ENCODE results near the gene GALNT18.

GALNT18 gene

DNA sequence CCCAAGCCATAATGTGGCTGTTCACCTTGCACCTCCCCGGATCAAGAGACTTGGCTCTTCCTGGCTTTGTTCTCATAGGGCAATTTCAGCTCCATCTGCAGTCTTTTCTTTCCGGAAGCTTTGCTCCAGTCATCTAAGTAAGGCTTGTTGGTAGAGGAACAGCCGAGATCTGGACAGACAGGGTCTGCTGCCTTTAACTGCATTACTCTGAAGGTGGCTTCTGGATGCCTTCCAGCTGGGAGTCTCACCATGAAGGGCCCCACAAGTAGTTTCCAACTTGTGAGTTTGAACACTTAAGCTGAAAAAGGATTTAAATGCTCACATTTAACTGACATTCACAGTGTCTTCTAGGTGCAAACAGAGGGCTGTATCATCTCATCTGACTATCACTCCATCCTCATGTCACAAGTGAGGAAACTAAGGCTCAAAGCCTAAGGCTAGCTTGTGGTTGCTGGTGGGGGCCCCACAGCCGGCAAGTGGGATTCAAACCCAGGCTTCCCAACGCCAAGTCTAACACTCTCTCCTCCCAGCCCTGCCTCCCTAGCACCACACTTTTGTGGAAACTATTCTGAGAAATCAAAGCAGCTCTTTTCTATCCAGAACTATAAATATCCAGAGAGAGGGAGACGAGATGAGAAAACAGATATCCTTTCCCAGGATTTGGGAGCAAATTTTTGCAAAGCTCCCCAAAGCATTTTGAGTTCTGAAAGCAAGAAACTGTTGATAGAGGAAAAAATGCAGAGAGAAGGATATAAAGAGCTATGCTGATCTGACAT, 58.4 kb downstream of the GALNT18 start:
- DNase-seq = no peak

DNA sequence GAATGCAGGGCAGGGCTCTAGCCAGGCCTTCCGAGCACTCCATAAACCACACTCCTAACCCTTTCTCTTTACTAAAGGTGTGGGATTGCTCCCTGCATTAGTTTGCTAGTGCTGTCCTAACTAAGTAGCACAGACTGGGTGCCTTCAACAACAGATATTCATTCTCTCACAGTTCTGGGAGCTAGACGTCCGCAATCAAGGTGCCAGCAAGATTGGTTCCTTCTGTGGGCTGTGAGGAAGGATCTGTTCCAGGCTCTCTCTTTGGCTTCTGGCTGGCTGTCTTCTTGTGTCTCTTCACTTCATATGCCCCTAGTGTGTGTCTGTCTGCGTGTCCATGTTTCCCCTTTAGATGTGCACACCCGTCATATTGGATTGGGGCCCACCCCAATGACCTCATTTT, 59.8 kb downstream of the GALNT18 start:
- no peak for DNase-seq

DNA sequence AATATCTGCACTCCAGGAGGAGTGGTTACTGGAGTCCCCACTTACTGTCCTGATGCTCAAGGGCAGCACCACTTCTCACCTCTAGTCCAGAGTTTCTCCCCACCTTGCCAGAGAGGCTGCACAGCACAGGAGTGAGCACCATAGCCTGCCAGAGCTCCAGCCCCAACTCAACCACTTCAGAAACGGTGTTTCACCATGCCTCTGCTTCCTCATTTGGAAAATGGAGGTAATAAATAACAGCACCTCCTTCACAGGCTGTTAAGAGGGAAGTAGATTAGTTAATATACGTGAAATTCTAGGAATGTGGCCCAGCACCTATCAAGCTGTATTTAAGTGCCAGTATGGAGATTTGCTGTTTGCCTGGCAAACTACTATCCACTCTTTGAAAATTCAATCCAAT, 63.0 kb downstream of the GALNT18 start:
- no peak for DNase-seq

DNA sequence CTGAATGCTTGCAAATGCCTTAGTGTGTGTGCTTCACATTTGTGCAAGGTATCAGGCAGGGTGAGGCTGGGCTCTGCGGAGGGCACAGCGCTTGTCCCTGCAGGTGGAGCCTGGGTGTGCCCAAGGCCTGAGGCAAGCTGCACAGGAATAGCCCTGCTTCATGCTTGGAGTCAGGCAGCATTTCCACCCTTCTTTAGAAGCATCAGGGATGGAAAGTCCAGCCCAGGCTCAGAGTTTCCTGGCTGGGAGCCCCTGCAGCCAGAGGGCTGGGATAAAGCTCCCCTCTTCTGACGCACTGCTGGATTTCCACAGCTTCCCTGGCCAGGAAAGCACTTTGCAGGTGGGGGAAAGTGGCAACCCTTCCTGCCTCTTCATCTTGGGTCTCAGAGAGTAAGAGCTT, 63.4 kb downstream of the GALNT18 start:
- DNase-seq = no peak

DNA sequence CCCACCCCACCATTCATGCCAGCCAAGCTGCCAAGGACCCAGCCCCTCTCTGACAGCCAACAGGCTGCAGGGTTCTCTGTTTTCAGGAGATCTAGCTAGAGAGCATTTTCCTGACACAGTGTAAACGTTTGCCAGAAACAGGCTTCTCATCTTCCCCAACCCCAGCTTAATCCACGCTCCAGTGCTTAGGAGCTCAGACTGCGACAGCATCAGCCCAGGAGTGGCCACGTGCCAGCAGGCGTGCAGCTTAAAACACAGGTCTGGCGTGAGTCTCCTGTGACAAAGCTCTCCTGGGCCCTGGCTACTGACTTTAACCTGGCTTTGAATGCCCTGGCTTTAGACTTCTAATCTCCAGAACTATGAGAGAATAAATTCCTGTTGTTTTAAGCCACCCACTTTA, 66.6 kb downstream of the GALNT18 start:
- DNase-seq = no peak

DNA sequence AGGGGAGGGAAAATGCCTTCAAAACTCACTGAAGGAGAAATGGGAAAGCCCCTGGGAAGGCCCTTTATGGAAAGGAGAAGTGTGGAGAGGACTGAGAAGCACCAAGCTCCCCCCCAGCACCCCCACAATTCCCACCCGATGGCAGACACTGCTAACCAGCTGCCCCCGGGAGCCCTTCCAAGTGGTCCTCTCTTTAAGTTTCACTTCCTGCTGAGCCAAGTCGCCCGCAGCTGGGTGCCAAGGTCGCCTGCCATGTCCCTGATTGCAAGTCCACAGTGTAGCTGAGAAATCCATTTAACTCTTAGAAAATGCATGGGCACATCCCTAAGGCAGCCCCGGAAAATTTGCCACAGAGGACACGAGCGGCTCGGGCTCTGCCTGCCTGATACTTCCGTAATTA, 68.2 kb downstream of the GALNT18 start:
- no peak for DNase-seq

DNA sequence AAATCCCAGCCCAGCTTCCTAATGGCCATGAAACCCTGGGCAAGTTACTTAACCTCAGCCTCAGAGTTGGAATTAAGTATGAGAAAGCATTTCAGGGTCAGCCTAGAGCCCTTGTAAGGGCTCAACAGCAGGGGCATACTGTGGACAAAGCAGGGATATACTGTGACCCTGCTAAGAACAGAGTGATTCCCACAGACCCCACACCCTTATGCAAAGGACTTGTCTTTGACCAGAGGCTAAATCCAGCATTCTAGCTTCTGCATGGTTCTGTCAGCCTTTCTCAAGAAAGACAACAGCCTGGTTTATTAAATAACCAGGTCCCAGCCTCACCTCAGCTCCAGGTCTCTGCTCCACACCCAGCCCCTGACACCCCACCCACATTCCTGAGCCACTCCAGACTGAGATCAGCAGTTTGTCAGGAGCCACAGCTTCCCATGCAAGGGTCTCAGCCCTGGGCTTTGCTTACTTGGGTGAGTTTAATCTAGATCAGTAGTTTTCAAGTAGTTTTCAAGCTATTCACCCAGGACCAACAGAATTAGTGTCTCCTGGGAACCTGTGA, 69.2 kb downstream of the GALNT18 start:
- no peak for DNase-seq

DNA sequence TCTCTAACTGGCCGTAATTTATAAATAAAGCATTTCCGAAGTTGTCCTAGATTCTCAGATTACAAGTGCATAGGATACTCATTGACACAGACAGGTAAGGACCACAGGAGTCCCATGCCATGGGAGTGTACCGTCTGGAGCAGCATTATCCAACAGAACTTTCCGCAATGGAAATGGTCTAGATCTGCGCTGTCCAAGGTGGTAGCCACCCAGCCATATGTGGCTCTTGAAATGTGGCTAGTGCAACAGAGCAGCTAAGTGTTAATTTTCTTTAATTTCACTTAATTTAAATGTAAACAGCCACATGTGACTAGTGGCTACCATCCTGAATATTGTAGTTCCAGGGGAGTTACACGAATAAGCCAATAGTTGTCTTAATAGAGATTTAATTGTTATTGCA, 71.3 kb downstream of the GALNT18 start:
- no peak for DNase-seq

DNA sequence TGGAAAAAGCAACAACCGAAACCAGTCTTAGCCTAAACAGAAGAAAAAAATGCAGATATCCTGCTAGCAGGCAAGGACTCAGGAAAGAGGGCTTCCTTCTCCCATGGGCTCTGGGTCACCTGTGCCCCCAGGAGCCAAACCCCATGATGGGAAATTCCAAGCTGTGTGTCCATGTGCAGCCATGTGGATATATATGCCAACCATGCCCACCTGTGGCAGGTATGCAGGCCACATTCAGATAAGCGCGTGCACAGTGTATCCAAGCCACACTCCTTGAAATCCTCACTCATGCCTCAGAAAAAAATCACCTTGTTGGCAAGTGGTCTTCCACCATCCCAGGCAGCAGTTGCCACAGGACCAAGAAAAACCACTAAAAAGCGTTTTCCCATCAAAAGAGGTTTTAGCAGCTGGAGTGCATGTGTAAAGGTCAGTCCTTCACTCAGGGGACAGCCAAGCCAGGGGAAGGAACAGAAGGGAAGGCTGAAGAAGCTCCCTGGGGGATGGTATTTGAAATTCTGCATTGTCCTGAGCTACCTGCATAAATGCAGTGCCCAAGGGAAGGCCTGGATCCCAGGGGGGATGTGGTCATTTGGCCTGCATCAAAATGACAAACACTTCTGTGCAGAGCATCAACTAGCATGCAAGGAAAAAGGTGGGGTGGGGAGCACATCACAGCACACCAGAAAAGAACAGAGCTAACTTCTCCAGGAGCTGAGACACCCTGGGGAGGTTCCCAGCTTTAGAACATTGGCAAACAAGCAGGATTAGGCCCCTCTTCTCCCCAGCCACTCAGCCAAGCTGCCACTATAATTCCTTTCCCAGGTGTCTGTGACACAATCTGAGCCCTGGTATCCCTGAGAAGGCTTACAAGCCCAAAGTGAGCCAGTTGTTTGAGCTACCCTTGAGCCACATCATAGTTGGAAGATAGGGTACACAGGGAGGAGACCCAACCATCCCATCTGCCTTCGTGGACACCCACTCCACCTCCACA, 76.2 kb downstream of the GALNT18 start:
- no peak for DNase-seq

DNA sequence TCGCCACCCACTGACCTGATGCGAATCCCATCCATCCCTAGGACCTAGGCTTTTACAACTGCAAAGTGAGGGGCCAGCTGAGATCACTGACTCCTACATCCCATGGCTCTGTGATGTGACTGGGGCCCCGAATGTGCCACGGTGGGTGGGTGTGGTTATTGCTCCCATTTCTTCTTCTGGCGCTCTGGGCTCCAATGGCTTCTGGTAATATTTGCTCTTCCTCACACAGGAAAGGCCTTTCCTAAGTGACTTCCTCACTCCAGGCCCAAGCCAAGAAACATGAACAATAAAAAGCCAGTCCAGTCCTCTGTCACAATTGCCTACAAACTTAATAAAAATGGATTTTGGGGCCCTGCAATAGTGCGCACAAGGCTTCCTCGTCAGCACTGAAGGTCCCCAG, 78.1 kb downstream of the GALNT18 start:
- DNase-seq = no peak

DNA sequence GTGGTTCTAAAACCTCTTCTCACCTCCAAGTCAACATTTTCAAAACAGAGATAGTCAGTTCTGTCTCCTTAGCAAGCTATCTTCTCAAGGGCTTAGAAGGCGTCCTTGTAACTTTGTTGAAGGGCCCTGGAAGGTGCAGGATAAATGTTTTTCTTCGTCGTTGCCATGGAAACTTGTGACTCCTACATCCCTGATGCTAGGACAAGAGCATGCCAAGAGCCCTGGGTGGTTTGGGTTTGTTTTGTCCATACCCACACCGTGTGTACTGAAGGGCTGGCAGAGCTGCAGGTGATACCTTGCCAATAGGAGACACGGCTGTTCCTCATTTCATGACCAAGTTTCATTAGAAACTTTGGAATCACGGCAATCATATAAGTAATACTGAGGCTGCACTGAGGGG, 81.6 kb downstream of the GALNT18 start:
- DNase-seq = no peak

DNA sequence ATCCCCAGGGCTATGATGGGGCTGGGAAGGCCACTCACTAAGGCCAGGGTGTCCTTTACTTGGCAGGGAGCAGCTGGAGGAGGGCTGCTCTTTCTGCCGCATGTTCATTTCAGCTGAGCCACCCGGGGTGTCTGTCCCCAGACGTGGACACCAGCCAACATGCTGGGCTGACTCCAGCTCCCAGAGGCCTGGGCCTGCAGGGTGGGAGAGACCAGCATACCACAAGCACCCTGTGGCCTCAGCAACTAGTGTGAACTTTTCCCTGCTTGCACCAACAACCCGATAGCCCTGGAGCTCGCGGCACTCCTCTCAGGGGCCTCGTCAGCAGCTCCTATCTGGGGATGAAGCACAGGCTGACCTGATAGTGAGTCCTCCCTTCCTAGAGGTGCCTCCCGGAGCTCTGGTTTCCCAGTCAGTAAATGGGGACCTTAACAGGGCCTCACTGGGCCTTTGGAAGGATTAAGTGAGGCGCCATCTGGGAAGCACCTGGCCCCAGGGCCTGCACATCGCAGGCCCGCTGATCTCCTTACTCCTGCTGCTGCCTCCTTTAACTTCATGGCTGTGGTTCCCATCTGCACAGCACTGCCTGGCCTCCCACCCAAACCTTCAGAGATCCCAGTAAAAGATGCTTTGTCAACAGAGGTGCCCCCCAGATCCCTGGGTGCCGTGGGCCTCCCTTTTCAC, 83.4 kb downstream of the GALNT18 start:
- DNase-seq = no peak

DNA sequence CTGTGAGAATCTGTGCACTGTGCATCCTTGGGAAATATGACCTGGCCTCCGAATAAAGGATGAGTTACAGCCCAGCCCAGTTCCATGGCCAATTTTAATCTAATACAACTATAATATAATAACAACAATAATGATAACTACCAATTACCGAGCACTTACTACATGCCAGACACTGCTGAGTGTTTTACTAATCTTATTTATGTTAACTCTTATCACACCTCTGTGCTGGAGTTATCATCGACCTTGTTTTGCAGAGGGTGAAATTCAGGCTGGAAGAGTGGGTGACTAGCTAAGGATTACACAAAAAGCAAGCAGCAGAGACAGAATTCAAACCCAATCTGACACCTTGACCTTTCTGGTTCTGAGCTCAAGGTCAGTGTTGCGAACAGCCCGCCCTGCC, 83.9 kb downstream of the GALNT18 start:
- DNase-seq = no peak

DNA sequence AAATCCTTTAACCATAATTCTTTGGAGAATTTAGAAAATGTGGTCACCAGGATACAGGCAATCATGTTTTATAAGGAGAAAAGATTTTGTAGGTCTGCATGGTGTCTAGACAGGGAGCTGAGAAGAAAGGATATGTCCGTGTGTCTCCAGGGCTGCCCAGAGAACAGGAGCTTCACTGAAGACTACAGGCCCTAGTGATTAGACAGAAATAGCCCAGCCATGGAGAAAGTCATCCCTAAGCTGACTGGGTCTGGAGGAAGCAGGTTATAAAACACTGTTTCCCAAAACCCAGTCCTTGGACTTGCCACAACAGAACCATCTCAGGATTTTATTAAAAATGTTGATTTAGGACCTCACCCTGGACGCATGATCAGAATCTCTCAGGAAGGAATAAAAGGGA, 84.4 kb downstream of the GALNT18 start:
- DNase-seq = no peak

DNA sequence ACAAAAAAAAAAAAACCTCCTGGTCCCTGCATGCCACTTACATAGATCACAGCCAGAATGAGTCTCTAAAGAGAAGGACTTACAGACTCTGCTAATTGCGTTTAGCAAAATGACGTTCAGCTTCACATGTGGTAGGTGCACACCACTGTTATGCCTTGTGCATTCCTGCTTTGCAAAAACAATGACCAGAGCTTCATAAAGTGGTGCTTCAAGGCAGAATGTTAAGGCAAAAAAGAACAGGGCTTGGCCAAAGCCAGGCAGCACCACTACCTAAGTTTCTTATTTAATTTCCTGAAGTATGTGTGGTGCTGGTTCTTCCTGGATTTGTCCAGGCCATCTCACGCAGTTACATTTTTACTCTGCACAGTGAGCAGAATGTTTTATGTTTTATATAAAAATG, 85.2 kb downstream of the GALNT18 start:
- DNase-seq = no peak

DNA sequence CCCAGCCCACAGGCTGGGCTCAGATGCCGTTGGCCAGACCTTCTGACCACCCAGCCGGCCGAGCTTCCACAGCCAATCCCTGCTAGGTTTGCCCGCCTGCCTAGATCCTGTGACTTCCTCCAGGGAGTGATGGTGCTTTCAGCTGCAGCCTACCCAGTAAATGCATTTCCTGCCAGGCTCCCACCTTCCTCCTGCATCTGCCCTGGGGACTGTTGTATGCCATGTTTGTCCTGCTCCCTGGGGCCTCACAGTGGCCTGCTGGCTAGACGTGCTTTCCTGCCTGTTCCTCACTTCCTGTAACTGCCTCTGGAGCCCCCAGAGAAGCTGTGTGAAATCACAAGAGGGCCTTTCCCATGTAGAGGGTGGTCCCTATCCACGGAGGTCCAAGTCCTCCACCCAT, 86.2 kb downstream of the GALNT18 start:
- no peak for DNase-seq

DNA sequence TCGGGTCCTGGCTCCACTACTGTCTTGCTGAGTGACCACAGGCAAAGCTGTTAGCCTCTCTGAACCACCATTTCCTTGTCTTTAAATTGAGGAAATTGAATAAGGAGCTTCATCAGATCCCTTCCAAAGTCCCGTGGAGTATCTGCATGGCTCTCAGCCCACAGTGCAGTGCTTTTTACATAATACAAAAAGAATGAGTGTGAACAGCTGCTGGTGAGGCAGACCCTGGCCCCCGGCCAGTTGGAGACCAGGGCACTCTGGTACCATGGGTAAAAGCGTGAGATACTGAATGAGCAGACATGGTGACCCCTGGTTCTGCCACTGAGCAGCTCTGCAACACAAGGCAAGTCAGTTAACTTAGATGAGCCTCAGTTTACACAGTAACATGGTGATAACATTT, 86.8 kb downstream of the GALNT18 start:
- DNase-seq = no peak

DNA sequence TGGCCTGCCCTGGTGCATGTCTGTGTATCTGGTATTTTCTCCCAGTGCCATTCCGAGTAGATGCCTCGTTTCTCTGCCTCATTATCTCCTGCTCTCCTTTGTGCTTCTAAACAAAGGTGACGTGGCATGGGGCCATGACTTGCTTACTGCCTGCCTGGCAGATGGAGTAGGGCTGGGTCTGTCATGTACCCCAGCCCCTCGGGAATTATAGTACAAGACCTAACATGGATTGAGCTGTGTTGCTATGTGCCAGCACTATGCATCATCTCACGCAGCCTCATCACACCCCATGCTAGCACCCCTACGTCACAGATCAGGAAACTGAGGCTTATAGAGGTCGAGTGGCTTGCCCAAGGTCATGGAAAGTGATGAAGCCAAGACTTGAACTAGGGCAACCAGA, 88.1 kb downstream of the GALNT18 start:
- DNase-seq = no peak

DNA sequence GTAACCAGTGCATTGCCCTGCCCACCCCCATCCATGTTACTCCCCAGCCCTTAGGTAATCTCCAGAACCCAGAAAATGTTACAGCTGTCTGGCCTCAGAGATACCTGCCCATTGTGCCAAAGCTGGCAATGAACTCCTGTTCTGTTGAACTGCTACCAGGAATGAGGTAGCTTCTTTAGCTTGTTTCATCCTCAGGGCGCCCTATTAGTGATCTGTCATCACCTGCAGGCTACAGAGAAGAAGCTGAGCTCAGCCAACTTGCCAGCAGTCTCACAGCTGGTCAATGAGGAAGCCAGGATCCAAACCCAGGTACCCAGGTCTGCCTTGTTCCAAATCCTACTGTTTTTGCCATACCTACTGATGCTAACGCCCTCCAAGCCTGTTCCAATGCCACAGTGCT, 88.7 kb downstream of the GALNT18 start:
- DNase-seq = no peak

DNA sequence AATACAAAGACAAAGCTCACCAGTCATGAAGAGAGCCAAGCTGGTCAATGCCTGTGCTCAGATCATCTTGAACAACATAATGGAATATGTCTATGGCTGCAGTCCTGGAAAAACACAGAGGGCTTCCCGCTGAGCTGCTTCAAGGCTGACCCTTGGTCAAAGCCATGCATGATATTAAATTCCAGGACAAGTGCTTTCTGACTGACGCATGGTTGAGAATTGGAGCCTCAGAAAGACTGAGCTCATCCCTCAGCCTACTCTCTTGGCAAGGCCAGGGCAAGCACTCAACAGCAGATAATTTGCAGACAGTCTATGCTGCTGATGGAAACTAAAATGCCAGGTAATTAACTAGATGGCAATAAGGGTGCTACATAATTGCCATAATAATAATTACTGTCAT, 89.2 kb downstream of the GALNT18 start:
- no peak for DNase-seq

DNA sequence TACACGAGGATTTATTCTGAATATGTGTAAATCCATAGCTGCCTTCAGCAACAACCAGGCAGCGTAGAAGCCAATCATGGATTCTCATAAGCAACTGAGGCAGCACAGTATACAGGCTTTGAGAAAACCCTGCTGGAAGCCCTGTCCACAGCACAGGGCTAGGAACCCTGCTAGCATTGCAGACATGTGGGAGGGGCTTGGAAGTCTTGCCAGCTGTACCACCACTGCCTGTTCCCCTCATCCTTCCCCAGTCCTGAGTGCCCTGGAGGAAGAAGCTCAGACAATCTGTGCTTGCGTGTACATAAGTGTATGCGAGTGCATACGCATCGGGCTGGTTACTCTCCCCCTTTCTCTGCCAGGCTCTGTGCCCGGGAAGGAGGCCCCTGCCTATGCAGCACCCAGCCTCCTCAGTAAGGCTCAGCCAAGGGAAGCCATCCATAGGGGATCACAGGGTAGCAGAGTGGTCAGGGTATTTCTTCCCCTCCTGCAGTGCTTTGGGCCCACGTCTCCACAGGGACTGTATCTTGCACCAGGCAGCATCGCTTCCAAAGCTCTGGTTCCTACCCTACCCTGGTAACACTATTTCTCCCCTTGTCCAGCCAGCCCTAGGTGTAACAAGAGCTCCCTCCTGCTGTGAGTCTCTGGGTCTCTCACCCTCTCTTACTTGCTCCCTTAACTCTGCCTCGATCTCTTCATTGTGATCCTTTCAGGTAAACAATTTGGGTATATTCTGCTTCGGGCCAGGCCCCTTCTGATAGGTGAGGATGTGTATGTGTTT, 90.5 kb downstream of the GALNT18 start:
- no peak for DNase-seq

DNA sequence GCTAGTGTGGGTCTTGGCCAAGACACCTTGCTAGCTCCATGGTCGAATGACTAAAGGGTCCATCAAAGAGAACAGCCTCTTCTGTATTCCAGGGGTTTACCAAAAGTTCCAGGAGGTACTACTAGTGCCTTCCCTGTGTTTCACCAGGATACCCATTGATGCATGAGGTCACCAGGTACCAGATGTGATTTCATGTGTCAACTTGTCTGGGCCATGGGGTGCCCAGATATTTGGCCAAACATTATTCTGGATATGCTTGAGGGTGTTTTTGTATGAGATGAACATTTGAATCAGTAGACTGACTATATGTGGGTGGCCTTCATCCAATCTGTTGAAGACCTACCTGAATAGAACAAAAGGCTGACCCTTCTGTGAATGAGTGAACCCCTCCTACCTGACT, 92.8 kb downstream of the GALNT18 start:
- DNase-seq = no peak

DNA sequence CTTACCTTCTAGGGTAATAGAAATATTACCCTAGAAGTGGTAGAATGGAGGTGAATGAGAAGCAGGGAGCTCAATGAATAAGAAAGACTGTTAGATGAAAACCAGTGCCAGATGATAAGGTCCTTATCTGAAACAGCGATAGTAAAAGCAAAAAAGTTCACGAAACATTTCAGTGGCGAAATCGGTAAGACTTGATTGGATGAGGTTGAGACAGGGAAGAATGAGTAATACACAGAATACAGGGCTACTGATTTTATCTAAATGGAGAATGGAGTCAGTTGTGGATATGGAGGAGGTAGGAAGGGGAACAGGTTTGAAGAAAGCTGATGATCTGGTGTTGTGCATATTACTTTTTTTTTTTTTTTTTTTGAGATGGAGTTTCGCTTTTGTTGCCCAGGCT, 96.5 kb downstream of the GALNT18 start:
- DNase-seq = no peak

Measured in stimulated activated CD8-positive, alpha-beta memory T cell treated with anti-CD3 and anti-CD28 coated beads, Interleukin-4, amount 100 ng/mL, for 48 hours (primary cell).